ENCODE data around the gene SUGCT. TPM values are rescaled to one million over a fixed set of nuclear protein-coding genes. Genes with fewer than 3 reads are reported as not detected.

SUGCT gene
- total RNA-seq, 1 donor from 2014 or later = 9.8 TPM

DNA sequence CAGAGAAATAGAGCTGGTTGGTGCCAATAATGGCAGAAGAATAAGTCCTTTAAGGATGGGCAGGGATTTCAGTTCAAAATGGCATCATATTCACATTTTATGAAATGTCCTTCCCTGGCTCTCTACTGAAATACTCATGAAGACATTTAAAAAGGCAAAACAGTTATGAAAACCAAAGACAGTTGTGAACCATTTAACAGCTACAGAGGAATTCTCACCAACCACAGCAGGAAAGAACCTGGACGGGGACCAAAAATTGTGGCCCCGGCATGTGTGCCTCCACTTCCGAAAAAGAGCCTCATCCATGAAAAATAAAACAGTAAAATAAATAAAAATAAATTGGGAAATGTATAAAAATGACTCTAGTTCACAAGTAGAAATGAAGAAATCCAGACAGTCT, 539.5 kb downstream of the SUGCT start:
- peaks cover 8% of the 10 kb centered on the region for H3K9me3 Mint-ChIP-seq
- peaks cover 10% of the 10 kb centered on the region for H3K4me1 Mint-ChIP-seq
- TF ChIP-seq, protein P1, sequence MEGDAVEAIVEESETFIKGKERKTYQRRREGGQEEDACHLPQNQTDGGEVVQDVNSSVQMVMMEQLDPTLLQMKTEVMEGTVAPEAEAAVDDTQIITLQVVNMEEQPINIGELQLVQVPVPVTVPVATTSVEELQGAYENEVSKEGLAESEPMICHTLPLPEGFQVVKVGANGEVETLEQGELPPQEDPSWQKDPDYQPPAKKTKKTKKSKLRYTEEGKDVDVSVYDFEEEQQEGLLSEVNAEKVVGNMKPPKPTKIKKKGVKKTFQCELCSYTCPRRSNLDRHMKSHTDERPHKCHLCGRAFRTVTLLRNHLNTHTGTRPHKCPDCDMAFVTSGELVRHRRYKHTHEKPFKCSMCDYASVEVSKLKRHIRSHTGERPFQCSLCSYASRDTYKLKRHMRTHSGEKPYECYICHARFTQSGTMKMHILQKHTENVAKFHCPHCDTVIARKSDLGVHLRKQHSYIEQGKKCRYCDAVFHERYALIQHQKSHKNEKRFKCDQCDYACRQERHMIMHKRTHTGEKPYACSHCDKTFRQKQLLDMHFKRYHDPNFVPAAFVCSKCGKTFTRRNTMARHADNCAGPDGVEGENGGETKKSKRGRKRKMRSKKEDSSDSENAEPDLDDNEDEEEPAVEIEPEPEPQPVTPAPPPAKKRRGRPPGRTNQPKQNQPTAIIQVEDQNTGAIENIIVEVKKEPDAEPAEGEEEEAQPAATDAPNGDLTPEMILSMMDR (IDR thresholded peaks at IDR 0.05; ENCODE audit: unreplicated experiment) = no peak
- no peak overlapping the region for H3K27ac Mint-ChIP-seq
- H3K4me3 Mint-ChIP-seq = no peak overlapping the region
- no peaks in the 10 kb centered on the region for H3K27me3 Mint-ChIP-seq (ENCODE audit: low read depth)
- DNase-seq (ENCODE audit: low spot score in 2 of 2, unreplicated experiment in 2 of 2) = no peak
- no peaks in the 10 kb centered on the region for H3K36me3 Mint-ChIP-seq

DNA sequence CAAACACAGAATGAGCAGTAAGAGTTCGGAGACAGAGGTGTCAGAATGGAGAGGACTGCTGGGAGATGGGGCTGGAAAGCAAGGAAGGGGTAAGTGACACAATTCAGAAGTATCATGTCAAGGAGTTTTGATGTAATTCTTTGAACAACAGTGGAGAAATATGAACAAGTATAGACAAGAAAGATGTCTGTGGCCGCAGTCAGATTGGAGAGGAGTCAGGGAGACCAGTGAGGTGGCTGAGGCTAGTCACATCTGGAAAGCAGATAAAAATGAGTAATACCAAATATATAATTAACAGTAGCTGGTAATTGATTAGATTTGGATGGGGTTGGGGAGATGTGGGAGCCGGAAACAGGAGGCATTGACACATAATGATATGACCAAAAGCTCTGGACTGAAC, 540.9 kb downstream of the SUGCT start:
- H3K27me3 Mint-ChIP-seq (ENCODE audit: low read depth) = no peaks in the 10 kb centered on the region
- no peaks in the 10 kb centered on the region for H3K36me3 Mint-ChIP-seq
- DNase-seq (ENCODE audit: low spot score in 2 of 2, unreplicated experiment in 2 of 2) = no peak
- TF ChIP-seq, protein P1 (IDR thresholded peaks at IDR 0.05; ENCODE audit: unreplicated experiment) = no peak
- H3K4me3 Mint-ChIP-seq = no peak overlapping the region
- no peak overlapping the region for H3K27ac Mint-ChIP-seq
- H3K9me3 Mint-ChIP-seq = peaks cover 3% of the 10 kb centered on the region
- H3K4me1 Mint-ChIP-seq = peaks cover 19% of the 10 kb centered on the region

DNA sequence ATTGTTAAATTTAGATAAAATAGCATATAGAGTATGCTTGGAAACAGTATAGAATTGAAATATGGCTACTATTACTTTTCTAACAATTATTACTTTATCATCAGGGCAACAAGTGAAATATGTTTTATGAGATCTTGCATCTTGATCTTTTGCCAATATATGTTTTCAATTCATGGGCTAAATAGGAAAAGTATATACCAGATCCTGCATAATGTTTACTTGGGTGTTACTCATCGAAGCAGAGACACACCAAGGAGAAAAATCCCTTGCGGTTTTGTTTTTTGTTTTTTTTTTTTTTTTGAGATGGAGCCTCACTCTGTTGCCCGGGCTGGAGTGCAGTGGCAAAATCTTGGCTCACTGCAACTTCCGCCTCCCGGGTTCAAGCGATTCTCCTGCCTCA, 541.4 kb downstream of the SUGCT start:
- H3K9me3 Mint-ChIP-seq = peaks cover 3% of the 10 kb centered on the region
- H3K4me3 Mint-ChIP-seq = no peak overlapping the region
- TF ChIP-seq, protein P1 (IDR thresholded peaks at IDR 0.05; ENCODE audit: unreplicated experiment) = no peak
- H3K27me3 Mint-ChIP-seq (ENCODE audit: low read depth) = no peaks in the 10 kb centered on the region
- H3K4me1 Mint-ChIP-seq = peaks cover 19% of the 10 kb centered on the region
- no peak for DNase-seq (ENCODE audit: low spot score in 2 of 2, unreplicated experiment in 2 of 2)
- no peaks in the 10 kb centered on the region for H3K36me3 Mint-ChIP-seq
- H3K27ac Mint-ChIP-seq = no peak overlapping the region

DNA sequence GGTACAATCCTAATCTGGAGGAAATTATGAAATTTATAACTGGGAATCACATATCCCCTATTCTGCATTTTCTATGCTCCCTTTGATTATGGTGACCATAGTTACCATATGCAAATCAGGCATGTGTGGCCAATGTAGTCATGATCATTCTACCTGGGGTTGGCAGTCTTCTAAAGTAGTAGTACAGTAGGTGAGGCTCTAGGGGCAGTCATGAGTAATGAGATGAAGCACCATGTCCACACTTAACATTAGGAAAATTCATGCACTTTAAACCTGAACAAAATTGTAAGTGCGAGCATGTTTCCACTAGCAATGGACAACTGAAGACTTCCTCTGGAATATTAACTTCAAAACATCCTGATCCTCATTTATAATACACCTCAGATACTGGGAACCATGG, 545.9 kb downstream of the SUGCT start:
- DNase-seq (ENCODE audit: low spot score in 2 of 2, unreplicated experiment in 2 of 2) = no peak
- H3K27ac Mint-ChIP-seq = no peak overlapping the region
- H3K9me3 Mint-ChIP-seq = no peaks in the 10 kb centered on the region
- no peak overlapping the region for H3K4me3 Mint-ChIP-seq
- TF ChIP-seq, protein P1 (IDR thresholded peaks at IDR 0.05; ENCODE audit: unreplicated experiment) = no peak
- H3K27me3 Mint-ChIP-seq (ENCODE audit: low read depth) = no peaks in the 10 kb centered on the region
- peaks cover 34% of the 10 kb centered on the region for H3K4me1 Mint-ChIP-seq
- H3K36me3 Mint-ChIP-seq = no peaks in the 10 kb centered on the region

DNA sequence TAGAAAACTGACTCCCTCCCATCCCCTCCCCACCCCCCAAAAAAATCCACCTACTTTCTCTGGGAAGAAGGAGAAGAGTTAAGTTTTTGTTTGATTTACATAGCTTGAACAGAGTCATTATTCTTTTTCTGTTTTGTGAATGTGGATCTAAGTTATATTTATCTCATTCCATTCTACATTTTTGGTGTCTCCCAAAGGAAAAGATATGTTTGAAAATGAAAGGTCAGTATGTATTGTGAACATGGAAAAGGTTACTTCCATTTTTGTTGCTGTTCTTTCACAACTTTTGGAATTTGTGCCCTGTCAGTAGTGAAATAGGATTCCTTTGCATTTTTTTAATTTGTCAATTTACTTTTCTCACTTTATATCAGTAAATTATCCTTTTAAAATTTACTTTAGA, 547.9 kb downstream of the SUGCT start:
- no peaks in the 10 kb centered on the region for H3K9me3 Mint-ChIP-seq
- TF ChIP-seq, protein P1 (IDR thresholded peaks at IDR 0.05; ENCODE audit: unreplicated experiment) = no peak
- peaks cover 34% of the 10 kb centered on the region for H3K4me1 Mint-ChIP-seq
- H3K27ac Mint-ChIP-seq = peak overlapping the region; percentile 79
- H3K4me3 Mint-ChIP-seq = no peak overlapping the region
- no peak for DNase-seq (ENCODE audit: low spot score in 2 of 2, unreplicated experiment in 2 of 2)
- H3K36me3 Mint-ChIP-seq = no peaks in the 10 kb centered on the region
- no peaks in the 10 kb centered on the region for H3K27me3 Mint-ChIP-seq (ENCODE audit: low read depth)

Data from mesothelial cell of epicardium (in vitro differentiated cells).